Adipocyte (in vitro differentiated cells): ENCODE measurements around the gene BAIAP2.
"Not testable (repeated sequence)": the region's sequence is repeated elsewhere in the genome, so short reads cannot be mapped to it uniquely, and the experiment has no call there.

Experiments
- DNase-seq: peaks from one replicate; pipeline ENCODE4 v3.0.0-alpha.2; 2015; ENCODE audit warnings: low read depth
- H3K27me3 ChIP-seq: replicated peaks from 2 replicates; pipeline ENCODE4 v1.7.0; 2013; ENCODE audit warnings: mild to moderate bottlenecking, low read length, moderate library complexity; ENCODE audit not compliant: control insufficient read depth, insufficient read depth
- H3K36me3 ChIP-seq: 2 replicates; pipeline ENCODE4 v1.7.0; 2013; ENCODE audit warnings: low read length, mild to moderate bottlenecking, moderate library complexity; ENCODE audit not compliant: control insufficient read depth, insufficient read depth, severe bottlenecking
- H3K4me1 ChIP-seq: 2 replicates; pipeline ENCODE4 v1.7.0; 2013; ENCODE audit warnings: mild to moderate bottlenecking, low read length, moderate library complexity; ENCODE audit not compliant: control insufficient read depth, insufficient read depth
- H3K4me3 ChIP-seq: 2 replicates; pipeline ENCODE4 v1.7.0; 2013; ENCODE audit warnings: mild to moderate bottlenecking, low read length, moderate library complexity
- H3K9ac ChIP-seq: 2 replicates; pipeline ENCODE4 v1.7.0; 2013; ENCODE audit warnings: mild to moderate bottlenecking, low read length, moderate library complexity
- H3K9me3 ChIP-seq: 2 replicates; pipeline ENCODE4 v1.7.0; 2013; ENCODE audit warnings: mild to moderate bottlenecking, low read length, moderate library complexity; ENCODE audit not compliant: control insufficient read depth

Gene BAIAP2

DNA sequence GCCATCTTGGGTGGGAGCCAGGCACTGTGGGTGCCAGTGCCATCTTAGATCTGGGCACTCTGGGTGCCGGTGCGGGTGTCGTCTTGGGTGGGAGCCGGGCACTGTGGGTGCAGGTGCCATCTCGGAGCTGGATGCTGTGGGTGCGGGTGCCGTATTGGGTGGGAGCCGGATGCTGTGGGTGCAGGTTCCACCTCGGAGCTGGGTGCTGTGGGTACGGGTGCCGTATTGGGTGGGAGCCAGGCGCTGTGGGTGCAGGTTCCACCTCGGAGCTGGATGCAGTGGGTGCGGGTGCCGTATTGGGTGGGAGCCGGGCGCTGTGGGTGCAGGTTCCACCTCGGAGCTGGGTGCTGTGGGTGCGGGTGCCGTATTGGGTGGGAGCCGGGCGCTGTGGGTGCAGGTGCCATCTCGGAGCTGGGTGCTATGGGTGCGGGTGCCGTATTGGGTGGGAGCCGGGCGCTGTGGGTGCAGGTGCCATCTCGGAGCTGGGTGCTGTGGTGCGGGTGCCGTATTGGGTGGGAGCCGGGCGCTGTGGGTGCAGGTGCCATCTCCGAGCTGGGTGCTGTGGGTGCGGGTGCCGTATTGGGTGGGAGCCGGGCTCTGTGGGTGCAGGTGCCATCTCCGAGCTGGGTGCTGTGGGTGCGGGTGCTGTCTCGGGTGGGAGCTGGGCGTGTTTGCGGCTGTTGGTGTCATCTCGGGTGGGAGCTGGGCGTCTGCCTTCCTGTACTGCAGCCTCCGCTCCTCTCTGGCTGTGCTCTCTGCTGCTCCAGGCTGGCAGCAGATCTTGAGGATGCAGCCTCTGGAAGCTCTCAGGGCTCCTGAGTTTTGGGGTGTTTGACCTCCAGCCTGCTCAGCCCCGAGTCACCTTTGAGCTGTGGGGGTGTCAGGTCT is 43.3 kb downstream of the BAIAP2 start:
- not testable (repeated sequence) for H3K27me3 ChIP-seq, DNase-seq, H3K36me3 ChIP-seq, H3K9me3 ChIP-seq, H3K4me1 ChIP-seq, H3K9ac ChIP-seq, H3K4me3 ChIP-seq

DNA sequence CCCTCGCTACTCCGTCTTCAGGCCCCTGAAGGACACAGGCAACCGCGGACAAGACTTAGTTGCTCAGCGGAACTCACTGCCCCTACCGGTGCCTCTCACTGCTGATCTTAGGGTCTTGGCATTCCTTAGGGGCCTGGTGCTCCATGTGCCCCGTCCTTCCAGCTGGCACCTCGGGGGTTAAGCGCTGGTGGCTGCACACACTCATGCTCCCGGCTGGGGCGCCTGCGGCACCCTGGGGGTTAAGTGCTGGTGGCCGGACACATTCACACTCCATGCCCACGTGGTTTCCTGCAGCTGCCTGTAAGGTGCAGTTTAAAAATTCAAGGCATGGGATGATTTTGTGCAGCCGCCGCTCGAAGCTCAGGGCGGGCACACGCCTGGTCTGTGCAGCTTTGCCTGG is 45.1 kb downstream of the BAIAP2 start:
- Histone ChIP-seq H3K36me3 (peaks cover 4% of the 10 kb centered on the region), H3K4me1 (no peaks in the 10 kb centered on the region), H3K4me3 (no peak overlapping the region), H3K9me3 (no peaks in the 10 kb centered on the region), H3K9ac (no peak overlapping the region), H3K27me3 (no peaks in the 10 kb centered on the region)
- DNase-seq, result no peak

DNA sequence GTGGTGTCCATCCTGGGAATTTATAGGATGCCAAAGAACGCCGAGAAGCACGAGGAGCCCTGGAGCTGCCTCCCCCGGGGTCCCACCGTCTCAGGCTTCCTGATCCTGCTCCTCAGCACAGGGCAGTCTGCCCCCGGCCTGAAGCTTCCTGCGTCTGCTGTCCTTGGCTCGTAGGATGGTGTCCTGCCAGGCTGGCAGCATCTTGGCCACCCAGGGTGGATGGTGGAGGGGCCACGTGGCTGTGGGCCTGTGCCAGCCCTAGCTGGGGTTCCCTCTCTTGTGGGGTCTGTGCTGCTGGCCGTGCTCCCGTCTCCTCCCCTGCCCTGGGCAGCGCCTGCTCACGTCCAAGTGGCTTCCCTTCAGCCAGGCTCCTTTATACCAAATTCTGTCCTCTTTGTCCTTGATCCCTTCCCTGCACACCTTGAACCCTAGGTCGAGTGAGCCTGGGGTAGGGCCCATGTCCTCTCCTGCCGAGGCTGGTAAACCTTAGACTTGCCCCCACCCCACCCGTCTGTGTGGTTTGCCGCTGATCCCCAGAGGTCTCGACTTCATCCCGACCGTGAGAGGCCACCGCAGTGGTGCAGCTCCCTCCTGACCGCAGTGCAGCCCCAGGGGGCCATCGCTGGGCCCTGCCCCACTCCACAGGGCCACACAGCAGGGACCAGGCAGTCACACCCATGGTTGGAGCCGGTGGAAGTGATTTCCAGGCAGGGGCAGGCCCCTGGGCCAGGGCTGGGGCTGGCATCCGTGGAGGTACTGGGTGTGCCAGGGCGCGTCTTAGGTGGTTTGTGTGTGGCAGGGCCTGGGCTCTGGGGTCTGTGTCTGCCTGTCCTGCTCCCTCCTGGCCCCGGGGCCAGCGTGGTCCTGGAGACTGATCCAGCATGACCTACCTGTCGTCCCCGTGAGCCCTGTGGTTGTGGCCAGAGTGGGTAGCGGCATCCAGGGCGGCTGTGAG is 46.5 kb downstream of the BAIAP2 start:
- Histone ChIP-seq H3K36me3 (peaks cover 8% of the 10 kb centered on the region), H3K4me3 (no peak overlapping the region), H3K4me1 (no peaks in the 10 kb centered on the region), H3K9me3 (no peaks in the 10 kb centered on the region), H3K9ac (no peak overlapping the region), H3K27me3 (no peaks in the 10 kb centered on the region)
- no peak for DNase-seq

DNA sequence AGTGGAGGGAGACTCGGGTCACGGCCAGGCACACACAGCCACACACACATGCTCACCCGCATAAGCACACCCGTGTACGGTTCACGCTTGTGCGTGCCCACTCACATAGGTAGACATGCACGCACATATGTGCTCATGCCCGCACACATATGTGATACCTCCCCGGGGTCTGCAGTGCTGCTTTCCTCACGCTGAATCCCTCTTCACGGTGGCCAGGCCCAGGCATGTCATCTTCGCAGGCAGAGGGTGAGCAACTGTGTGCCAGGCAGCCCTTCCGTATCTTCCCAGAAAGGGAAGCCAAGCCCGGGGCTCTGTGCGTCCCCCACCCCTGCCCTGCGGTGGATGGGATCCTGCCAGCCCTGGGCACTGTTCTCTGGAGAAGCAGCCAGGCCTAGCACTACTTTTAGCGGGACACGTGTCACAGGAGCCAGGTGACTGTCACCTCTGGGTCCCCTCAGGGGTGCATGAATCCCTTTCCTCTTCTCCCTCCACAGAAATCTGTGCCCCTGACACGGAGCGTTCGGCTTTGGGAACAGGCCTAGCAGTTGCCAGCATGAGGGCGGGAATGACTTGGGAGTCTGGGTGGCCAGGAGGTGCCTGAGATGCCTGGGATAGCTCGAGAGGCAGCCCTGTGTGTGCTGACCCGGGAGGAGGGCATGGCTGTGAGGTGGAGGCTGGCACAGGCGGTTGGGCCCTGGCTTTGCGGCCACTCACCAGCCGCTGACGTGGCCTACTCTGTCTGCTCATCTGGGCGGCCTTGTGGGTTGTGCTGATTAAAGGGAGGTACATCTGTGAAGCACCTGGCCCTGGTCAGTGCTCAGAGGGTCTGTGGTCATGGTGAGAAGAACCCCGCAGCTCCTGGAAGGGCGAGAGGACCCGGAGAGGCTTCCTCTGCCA is 47.5 kb downstream of the BAIAP2 start:
- Histone ChIP-seq H3K9ac (no peak overlapping the region), H3K36me3 (peaks cover 17% of the 10 kb centered on the region), H3K4me1 (no peaks in the 10 kb centered on the region), H3K9me3 (no peaks in the 10 kb centered on the region), H3K4me3 (no peak overlapping the region), H3K27me3 (no peaks in the 10 kb centered on the region)
- no peak for DNase-seq

DNA sequence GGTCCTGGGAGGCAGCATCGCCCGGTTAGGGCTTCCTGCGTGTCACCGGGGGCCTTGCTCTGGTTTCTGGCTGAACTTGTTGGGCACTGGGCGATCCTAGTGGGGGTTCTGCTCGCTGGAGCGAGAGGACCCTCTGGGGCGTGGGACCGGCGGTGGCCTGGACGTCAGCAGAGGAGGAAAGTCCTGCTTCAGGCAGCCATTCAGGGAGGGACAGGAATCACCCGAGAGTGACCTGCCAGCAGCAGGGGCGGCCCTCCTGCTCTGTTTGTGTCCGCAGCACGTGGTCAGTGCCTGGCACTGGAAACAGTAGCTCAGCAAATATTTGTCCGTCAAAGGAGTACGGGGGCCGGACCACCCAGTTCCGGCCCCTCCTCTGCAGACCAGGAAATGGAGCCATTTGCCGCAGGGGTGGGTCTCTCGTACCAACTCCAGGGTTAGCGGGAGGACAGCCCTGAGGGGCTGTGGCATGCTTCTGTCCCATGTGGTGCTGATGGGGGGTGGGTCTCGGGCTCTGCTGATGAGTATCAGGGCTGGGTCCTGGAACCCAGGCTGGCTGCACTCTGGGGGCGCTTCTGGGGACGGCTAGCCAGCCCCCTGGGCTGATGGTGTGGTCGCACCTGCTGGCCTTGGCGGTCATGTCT is 48.3 kb downstream of the BAIAP2 start:
- no peak for DNase-seq
- Histone ChIP-seq H3K4me1 (no peaks in the 10 kb centered on the region), H3K9me3 (no peaks in the 10 kb centered on the region), H3K9ac (no peak overlapping the region), H3K4me3 (no peak overlapping the region), H3K27me3 (no peaks in the 10 kb centered on the region), H3K36me3 (peaks cover 24% of the 10 kb centered on the region)

DNA sequence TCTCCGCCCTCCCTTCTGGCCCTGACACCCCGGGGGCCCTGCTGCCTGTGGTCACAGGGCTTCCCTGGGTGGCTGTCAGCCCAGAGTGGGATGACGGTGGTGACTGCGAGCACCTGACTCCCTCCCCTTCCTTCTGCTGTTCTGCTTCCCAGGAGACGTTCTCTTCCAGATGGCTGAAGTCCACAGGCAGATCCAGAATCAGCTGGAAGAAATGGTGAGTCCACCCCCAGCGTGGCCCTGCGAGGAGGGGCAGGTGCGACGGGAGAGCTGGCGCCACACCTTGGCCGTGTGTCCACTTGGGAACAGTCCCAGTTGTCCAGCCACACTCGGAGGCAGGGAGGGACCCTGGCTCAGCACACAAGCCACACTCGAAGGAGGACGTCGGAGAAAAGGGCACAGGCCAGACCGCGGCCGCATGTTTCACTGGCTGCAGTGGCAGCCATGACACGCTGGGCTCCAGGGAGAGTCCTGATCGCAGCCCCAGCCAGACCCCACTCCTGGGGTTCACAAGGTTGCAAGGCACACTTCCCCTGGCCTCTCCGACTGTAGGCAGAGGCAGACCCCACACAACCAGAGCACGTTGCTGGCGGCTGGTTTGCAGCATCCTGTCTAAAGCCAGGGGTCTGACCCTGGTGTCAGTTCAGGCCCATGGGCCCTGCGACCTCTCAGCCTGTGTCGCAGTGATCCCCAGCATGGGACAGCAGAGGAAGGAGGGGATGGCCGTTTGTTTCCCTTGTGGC is 49.9 kb downstream of the BAIAP2 start:
- Histone ChIP-seq H3K27me3 (no peaks in the 10 kb centered on the region), H3K36me3 (peaks cover 30% of the 10 kb centered on the region), H3K9me3 (no peaks in the 10 kb centered on the region)

DNA sequence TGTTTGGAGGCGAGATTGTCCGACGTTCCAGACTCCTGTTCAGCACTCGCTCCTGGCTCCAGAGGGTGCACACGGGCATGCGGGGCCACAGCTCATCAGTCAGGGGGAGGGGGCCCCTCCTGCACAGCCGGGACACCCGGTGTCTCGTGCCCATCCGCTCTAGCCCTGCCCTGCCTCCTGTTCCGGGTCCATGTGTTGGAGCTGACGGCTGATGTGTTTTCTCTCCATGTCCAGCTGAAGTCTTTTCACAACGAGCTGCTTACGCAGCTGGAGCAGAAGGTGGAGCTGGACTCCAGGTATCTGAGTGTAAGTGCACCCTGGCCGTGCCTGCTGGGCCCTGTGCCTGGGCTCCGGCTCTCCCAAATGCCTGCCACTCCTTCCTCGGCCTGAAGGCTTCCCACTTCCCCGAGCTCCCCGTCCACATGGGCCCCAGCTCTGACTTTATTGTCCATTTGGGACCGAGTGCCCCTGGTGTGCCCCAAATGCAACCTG is 50.5 kb downstream of the BAIAP2 start:
- Histone ChIP-seq H3K4me3 (no peak overlapping the region), H3K36me3 (peaks cover 30% of the 10 kb centered on the region), H3K9ac (no peak overlapping the region), H3K9me3 (no peaks in the 10 kb centered on the region), H3K27me3 (no peaks in the 10 kb centered on the region), H3K4me1 (peaks cover 6% of the 10 kb centered on the region)
- no peak for DNase-seq

More for the DNA sequence above, 49.9 kb downstream of the BAIAP2 start:
- H3K4me1 ChIP-seq, result no peaks in the 10 kb centered on the region
- DNase-seq, result no peak
- H3K4me3 ChIP-seq, result no peak overlapping the region
- H3K9ac ChIP-seq, result no peak overlapping the region

DNA sequence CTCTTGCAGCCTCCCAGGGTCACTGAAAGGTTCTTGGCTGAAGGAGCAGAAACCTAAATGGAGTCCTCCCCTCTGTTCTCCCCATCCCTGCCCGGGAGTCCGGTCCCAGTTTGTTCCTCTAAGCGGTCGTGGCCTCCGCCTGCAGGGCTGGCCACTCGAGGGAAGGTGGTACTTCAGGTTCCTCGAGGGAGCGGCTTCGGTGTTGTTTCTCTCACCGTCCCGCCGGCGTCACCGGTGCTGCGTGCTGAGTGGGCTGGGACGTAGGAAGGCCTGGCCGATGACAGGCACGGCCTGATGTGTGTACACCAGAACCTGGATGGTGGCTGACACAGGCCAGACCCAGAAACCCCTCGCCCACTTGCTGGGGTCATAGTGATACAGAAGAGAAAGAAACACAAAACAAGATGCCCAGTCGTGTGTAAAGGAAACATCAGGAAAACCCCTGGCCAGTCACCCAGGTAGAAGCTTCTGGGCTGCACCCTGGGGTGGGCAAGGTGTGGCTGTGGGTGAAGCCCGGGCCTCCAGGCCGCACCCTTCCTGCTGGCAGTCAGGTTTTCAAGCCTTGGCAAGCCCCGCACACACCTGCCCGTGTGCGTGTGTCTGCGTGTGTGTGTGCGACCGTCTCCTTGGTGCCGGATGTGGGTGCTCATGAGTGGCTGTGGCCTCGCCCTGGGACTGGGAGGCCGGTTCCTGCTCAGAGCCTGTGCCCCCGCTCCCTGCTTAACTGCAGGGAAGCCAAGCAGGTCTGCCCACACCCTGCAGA is 52.0 kb downstream of the BAIAP2 start:
- Histone ChIP-seq H3K9me3 (no peaks in the 10 kb centered on the region), H3K27me3 (no peaks in the 10 kb centered on the region), H3K36me3 (peaks cover 30% of the 10 kb centered on the region), H3K4me1 (peaks cover 9% of the 10 kb centered on the region), H3K9ac (no peak overlapping the region), H3K4me3 (no peak overlapping the region)
- DNase-seq, result no peak

DNA sequence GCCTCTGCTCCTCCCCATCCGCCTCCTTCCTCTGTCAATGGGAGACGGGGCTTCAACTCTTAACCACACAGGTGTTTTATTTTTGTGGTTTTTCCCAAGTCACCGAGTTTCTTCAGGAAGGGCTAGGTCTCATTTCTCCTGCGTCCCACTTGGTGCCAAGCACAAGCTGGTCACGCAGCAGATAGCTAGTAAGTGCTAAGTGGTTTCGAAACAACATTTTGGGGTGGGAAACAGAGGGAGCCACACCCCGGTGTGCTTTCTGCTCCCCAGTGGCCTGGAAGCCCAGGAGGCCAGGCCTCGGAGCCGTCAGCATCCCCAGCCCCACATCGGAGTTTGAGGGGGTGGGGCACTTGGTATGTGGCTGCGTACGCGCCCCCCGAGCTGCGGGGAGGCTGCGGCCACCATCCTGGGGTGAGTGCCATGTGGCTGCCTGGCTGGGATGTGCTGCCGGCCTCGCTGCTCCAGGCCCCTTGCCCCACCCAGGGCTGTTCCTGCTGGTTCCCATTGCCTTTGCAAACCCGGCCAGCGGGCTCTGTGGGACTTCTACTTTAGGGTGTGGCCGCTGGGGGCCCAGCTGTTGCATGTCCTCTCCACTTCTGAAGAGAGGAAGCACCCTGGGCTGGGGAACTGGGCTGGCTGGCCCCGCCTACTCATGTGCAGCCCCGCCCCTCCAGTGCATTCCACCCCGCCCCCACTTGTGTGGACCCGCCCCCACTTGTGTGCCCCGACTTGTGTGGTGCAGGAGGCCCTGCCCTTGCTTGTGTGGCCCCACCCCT is 55.6 kb downstream of the BAIAP2 start:
- peak; percentile 8 for DNase-seq
- no peaks in the 10 kb centered on the region for H3K9me3 ChIP-seq
- no peaks in the 10 kb centered on the region for H3K27me3 ChIP-seq
- no peak overlapping the region for H3K4me3 ChIP-seq
- H3K9ac ChIP-seq, result no peak overlapping the region
- peaks cover 24% of the 10 kb centered on the region for H3K4me1 ChIP-seq
- H3K36me3 ChIP-seq, result peaks cover 23% of the 10 kb centered on the region
